Stimulated activated CD4-positive, alpha-beta T cell treated with anti-CD3 and anti-CD28 coated beads, TNF-alpha, amount 100 ng/mL, for 4 hours (primary cell): ENCODE results near the gene TIAL1.
A peak's percentile ranks its signal among the peaks of the same experiment; 100 is the strongest.
"Not testable (repeated sequence)": the region's sequence is repeated elsewhere in the genome, so short reads cannot be mapped to it uniquely, and the experiment has no call there.

ENCODE experiments used
- DNase-seq, 3 experiments: peaks; one replicate each; pipeline ENCODE4 v3.0.0-alpha.2; 2020; ENCODE audit warnings: low read depth in 3 of 3

The TIAL1 gene

DNA sequence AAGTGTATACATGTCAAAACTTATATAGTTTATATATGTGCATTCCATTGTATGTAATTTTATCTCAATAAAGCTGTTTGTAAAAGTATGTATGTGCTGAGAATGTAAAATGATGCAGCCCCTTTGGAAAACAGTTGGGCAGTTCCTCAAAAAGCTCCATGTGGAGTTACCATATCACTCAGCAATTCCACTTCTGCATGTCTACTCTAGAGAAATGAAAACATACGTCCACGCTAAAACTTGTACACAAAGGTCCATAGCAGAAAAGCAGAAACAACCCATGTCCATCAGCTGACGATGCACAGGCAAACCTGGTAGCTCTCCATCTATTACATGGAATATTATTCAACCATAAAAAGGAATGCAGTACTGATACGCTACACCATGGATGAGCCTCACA is 45.9 kb downstream of the TIAL1 start:
- no peak for DNase-seq

DNA sequence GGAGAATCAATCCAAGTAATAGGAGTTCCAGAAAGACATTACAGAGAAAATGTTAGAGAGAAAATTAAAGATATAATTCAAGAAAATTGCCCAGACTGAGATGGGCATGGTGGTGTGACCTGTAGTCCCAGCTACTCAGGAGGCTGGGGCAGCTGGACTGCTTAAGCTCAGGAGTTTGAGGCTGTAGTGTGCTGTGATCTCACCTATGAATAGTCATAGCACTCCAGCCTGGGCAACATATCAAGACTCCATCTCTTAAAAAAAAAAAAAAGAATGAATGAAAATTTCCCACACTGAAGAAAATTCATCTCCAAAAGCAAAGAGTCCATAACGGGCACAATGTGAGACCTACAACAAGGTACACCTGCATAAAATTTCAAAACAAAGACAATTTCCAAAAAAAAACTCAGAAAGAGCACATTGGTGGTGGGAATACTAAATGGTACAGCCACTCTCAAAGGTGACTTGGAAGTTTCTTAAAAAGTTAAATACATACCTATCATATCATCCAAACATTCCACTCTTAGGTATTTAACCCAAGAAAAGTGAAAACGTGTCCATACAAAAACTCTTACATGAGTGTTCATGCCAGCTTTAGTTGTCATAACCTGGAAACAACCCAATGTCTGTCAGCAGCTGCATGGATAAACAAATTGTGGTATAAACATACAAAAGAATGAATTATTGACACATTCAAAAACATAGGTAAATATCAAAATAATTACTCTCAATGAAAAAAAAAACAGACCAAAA is 47.3 kb downstream of the TIAL1 start:
- no peak for DNase-seq

DNA sequence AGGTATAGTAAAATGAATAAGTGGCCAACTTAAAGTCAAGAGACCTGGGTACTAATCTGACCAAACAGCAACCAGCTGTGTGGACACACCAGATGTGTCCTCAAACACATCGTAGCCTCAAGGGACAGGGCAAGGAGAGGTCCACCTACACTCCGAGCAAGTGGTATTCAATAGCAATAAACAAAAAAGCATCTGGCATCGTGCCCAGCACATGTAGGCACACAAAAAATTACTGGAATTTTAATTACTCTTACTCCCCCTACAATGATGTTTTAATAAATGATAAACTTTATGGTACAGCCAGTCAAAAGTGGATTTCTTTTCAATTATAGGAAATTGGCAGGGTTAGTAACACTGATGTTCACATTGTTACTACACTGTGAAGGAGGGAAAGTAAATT is 50.8 kb downstream of the TIAL1 start:
- no peak for DNase-seq

DNA sequence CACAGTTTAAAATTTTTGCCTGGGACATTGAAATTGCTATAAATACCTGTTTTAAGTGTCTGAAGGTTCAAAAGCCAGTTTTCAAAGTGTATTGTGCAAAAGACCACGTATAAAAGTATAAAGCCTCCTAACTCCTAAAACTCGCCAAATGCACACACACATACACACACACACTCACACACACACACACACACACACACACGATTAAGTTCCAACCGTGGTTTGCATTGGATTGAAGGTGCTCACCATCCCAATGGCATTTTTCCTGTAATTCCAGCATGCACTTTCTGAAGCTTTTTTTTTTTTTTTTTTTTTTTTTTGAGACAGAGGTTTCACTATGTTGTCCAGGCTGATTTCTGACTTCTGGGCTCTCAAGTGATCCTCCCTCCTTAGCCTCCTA is 51.5 kb downstream of the TIAL1 start:
- DNase-seq, result no peak

DNA sequence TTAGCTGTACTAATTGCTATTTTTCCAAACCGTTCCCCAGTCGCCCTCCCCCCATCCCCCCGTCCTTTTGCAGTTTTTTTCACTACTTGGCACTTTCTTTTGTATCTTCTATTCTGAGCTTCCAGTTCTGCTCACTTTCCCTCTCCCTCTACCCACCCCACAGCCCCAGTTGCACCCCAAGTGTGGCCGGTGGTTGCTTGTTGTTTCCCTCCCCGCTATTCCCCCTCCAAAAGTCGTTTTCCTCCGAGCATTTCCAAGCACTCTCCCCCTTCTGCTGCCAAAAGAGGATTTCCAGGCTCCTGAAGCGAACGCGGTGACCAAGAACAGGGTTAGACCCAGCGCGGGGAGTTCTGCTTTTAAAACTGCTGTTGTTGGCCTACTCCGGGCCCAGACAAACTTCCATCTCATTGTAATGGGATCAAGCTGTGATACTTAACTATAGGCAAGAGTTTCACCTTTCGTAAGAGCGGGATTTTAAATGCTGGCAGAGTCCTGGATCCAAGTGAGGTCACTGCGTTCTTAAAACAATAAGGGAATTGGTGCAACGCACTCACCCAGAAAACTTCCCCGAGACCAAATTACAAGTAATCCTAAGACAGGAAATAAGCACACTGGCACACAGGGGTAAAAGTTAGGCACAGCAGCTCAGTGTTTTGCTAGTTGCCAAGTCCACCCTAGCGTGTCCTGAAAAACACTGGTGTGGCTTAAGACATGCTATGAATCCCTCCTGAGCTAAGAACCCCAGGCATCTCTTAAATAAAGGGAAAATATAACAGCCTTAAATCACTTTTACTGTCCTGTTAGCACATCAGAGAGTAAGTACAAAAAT is 52.7 kb downstream of the TIAL1 start:
- no peak for DNase-seq

DNA sequence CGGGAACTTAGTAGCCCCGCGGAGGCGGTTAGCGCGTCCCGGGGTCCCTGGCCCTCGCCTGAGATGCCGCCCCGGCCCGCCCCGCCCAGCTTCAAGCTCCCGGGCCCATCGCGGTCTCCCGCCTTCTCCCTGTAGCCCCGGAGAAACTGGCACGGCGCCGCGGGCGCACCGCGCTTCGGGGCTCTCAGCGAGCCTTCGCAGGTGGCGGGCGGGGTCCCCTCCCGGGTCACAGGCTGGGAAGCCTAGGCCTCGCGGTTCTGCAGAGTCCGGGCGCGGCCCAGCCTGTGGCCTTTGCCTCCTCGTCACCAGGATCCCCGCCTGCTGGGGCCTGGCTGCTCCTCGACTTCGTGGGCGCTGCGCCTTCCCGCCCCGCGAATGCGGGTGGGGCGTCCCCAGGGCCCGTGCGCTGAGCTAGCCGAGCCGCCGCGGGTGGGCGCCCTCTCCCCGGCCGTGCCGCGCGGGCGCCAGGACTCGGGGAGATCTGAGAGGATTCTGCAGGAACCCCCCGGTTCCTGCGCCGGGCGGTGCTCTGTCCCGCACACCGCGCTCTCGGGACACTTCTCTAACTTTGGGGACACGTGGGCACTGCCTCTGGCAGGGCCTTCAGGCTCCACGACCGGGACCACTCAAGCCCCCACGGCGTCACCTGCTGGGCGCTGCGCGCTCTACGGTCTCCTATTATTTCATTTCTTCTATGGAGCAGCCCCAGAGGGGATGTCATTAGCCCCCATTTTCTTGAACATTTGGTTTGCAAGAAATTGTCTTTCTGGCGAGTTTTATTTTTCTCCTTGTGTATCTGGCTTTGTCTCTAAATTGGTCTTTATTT is 53.6 kb downstream of the TIAL1 start:
- DNase-seq, result peak; percentile 44 to 69 (median 47)

DNA sequence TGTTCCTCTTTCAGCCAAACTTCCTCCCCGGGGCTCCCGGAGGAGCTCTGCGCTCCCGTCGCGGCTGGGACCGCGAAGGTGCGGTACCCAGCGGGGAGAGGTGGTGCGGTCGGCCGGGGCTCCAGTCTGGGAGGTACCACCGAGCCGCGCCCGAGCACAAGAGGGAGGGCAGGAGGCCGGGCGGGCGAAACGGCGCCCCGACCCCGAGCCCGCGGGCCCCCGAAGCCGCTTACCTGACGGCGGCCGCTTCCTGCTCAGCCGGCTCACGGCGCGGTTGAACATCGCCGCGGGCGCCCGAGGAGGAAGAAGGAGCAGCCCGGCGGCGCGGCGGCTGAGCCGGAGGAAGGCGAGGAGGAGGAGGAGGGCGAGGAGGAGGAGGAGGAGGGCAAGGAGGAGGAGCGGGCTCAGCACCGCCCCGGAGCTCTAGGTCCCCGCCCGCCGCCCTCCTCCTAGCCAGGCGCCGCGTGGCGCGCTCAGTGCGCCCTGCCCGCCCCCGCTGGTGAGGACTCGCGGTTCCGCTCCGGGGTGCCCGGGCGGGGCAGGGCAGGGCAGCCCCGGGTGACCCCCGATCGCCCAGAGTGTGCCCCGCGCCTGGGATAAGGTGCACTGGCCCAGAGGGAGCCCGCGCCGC is 54.3 kb downstream of the TIAL1 start, which contains the start of gene RGS10:
TSS of gene RGS10 (minus strand) at position 363 of the 631 bp plus-strand sequence. CDS start at position 282, 81 bp downstream.
- DNase-seq, result peak; percentile 80 to 87 (median 83)

DNA sequence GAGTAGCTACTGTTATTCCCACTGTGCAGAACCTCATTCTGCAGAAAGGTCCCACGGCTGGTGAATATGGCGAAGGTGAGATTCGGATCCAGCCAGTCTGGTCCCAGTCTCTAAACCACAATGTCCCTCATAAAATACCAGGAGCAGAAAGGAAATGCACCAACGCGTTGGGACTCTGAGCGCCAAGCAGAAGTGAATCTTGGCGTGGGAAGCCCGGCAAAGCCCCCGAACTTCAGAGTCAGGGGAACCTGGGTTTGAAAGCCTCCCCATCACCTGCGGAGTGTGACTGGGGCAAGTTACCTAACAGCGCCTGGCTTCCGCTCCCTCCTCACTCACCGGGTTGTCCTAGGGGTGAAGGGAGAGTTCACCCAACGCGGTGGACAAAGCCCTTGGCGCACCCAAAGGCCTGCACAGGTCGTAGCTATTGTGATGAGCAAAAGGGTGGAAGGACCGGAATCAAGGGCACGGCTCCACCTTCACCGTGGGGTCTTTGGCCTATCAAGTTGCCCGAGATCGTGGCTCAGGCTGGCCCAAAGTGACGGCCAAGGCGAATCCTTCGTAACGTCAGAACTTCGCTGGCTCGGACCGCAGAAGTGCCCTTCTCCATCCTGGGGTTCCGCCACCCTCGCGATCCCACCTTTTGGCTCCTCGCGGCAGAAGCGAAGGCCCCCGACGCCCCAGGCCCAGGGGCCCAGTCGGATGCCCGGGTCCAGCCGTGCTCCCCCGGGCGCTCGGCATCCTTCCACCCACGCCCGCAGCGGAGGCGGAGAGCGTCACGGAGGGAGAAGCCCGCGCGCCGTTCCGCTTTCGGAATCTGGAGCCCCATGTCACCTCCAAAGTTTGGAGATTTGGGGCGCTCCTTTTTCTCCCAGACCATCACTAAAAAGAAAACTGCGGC is 55.1 kb downstream of the TIAL1 start:
- DNase-seq, result peak; percentile 55 to 70 (median 64)

DNA sequence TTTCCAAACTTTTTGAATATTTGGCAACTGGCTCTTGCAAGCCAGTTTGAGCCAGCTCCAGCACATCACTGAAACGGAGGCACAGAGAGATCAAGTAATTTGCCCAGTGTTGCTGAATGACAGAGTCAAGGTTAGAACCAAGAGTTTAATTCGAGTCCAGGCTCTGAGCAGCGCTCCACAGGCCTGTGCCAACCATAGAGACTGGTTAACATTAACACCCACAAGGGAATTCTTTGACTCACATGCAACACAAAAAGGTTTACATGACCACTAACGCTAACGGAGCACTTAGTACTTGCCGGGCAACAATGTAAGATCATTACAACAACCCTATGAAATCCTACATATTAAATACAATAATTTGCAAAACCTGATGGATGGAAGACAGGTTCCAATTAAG is 55.7 kb downstream of the TIAL1 start:
- DNase-seq, result no peak

DNA sequence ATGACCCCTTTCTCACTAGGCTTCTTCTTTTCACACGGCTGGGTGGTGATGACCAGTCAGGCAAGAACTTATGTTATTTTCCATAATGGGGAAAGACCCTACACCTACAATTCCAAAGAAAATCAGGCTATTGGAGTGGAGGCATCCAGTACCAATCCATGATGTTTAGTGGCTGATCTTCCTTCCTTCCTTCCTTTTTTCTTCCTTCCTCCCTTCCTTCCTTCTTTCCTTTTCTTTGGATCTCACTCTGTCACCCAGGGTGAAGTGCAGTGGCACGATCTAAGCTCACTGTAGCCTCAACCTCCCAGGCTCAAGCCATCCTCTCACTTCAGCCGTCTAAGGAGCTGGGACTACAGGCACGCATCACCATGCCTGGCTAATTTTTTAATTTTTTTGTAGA is 56.7 kb downstream of the TIAL1 start:
- DNase-seq, result no peak

DNA sequence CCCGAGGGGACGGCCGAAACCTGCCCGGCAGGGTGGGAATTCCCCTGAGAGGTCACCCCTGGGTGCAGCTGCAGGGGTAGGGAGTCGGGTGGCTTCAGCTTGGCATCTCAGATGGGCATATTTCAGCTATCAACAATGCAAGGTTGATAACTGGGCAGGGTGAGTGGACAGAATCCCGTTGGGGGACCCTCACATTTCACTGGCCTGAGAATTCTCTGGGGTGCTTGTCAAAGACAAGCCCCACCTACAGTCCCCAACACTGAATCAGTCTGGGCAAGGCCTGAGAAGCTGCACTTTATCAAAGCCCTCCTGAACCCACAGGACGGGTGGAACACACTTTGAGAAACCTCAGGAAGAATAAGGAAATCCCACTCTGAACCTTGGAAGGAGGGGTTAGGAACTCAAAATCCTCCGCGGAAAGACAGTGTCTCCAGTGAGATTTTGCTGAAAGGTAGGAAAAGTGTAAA is 57.4 kb downstream of the TIAL1 start:
- no peak for DNase-seq

DNA sequence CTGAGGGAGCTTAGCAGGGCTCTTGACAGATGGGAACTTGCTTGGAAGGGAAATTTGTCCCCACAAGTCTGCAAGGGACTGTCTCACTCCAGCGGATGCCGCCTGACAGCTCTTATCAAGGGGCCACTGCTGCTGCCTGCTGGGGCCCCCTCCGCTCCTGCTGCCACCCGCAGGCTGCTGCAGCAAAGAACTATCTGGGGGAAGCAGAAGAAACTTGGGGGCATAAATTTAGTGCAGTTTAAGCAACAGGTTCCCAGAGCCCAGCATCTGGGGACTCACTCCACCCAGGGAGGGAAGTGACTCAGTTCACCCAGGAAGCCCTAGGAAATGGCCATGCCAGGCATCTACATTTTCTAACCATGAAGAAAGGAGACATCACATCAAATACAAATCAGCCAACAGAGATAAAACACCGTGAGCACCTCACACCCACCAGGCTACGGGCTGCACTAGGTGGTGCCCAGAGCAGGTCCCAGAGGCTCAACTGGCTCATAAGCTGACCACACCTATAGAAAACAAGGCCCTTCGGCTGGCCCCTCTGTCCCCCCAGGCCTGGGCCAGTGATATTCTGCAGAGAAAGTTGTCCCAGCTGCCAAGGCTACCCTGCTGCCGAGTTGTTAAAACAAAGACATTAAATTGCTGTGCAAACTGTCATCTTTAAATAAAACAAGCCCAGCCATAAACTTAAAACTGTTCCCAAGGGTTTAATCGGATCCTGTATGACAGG is 58.0 kb downstream of the TIAL1 start:
- DNase-seq, result no peak

DNA sequence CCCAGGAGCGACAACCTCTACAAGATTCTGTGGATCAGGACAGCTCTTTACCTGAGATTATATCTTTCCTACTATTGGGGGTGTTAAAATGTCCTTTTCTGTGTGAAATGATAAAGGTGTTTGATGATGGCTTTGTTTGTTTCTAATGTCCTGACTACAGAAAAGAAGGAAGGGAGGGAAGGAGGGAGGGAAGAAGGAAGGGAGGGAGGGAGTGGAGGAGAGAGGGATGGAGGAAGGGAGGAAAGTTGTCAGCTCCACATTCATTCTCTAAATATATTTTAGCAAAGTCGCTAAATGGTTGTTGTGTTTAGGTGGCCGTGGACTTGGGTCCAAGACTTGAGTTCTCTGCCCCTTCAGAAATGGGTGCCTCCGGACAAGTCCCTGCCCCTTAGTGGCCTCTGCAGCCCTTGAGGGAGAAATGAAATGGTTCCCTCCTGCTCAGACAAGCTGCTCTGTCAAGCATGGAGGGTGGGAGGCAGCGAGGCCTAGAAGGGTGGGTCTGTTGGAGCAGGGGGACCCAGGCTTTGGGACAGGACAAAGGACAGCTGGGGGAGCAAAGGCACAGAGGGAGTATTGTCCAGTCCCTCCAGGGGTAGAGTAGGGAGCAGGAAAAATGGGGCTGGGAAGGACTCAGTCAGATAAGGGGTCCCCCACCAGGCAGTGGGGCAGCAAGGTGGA is 58.7 kb downstream of the TIAL1 start:
- DNase-seq, result no peak

DNA sequence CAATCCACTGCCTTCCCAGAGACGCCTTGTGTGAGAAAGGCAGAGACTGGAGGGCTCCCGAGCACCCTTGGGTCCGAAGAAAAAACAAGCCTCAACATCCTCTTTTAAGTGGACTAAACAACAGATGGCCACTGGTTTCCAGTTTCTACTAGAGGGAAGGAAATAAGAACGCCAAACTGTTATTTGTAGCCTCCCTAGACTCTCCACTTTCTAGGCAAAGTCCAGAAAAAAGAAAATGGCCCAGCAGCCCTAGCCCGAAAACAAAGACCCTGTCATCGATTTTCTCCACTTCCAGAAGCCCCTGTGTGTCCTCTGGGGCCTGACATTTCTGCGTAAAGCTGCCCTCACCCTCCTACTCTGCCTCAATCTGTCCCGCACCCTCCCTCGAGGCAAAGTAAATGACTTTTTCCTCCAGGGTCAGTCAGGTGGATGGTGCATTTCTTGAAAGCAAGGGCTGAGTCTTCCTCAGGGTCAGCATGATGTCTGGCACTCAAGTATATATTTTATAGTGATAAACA is 60.2 kb downstream of the TIAL1 start:
- DNase-seq, result no peak

DNA sequence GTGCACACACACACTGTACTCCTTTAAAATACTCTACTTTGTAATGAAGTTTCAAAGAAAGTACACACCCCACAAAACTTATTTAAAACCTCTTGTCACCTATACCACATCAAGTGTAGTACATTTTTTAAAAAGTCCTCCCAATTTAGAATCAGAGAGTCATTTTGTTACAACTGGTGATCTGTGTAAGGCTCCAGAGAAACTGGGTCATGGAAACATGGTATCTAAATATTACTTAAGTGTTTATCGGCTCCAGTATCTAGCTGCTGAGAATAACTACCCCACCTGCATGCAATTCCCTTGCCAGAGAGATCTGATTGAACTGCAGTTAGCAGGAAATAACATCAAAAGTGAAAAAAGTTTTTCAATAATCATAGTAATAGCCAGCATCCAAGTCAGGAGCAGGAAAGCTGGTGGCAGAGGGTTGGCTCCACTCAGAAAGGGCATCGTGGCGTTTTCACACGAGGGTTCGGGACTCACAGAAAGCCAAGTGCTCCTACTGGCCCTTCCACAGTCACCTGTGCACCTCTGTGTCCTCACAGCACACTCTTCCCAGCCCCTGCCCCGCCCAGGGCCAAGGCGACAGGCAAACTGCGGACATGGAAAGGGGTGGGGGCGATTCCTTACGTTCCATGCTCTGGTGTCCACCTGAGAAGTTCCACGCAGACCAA is 60.8 kb downstream of the TIAL1 start:
- no peak for DNase-seq

DNA sequence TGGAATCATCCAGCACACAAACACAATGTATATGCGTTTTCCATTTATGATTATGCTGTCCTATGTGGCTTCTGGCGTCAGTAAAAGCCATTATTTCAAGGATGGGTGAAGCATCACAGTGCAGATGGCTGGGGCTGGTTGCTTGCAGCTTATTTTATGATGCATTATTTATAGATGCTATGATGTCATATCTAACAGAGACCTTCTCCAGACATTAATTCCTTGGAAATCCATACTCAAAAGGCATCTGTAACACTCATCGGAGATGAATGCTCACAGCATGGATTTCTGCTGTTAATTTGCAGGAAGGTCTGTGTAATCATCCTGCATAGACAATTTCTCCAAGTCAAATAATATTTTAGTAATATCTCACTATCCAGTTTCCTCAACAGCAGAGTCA is 61.5 kb downstream of the TIAL1 start:
- no peak for DNase-seq

DNA sequence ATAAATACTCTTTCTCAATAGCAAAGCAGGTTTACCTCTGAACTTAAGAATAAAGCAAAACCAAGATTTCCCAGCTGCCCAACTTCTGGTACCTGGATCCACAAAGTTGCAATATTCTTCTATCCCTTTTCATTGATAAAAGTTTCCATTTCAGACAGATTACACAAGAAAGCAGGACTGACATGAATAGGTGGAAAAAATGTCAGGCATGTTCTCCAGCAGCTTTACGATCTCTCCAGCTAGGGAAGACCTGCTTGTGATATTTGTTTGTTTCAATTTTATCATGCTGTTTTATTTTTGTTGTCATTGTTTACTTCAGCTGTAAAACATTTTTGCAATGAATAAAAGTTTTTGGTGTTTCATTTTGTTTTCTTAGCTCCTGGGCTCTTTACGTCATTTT is 63.3 kb downstream of the TIAL1 start:
- no peak for DNase-seq

DNA sequence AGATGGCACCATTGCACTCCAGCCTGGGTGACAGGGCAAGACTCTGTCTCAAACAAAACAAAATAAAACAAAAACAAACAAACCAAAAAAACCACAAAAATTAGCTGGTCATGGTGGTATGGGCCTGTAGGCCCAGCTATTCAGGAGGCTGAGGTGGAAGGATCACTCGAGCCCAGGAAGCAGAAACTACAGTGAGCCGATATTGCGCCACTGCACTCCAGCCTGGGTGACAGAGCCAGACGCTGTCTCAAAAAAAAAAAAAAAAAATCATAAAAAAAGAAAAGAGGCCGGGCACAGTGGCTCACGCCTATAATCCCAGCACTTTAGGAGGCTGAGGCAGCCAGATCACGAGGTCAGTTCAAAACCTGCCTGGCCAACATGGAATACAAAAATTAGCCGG is 64.0 kb downstream of the TIAL1 start:
- DNase-seq, result not testable (repeated sequence)
